GM23338 (cell line): ENCODE measurements around the gene SMTNL1. TPM values are rescaled to one million over a fixed set of nuclear protein-coding genes. Genes with fewer than 3 reads are reported as not detected.

Source experiments
- ATAC-seq: fragments of 200-7000 bp; cut with Tn5 transposase; 3 replicates; pipeline ENCODE4 v1.9.1; 2020
- DNase-seq: peaks from one replicate; pipeline ENCODE4 v3.0.0-alpha.2; 2015; ENCODE audit warnings: low spot score
- H2AFZ ChIP-seq: fragments of 200-600 bp; sonication (generic); 2 replicates; pipeline ENCODE4 v1.8.0; 2016; ENCODE audit warnings: antibody characterized with exemption, mild to moderate bottlenecking, moderate library complexity
- H3F3A ChIP-seq: fragments of 200-600 bp; sonication (generic); replicated peaks from 2 replicates; pipeline ENCODE4 v1.8.0; 2017; ENCODE audit warnings: antibody characterized with exemption, mixed run types, low read depth
- H3K27ac ChIP-seq: fragments of 200-600 bp; sonication (generic); 2 replicates; pipeline ENCODE4 v1.6.1; 2016; ENCODE audit warnings: low read depth
- H3K27me3 ChIP-seq: fragments of 200-600 bp; sonication (generic); 2 replicates; pipeline ENCODE4 v1.8.0; 2016; ENCODE audit warnings: mild to moderate bottlenecking, mixed run types, moderate library complexity; ENCODE audit not compliant: insufficient read depth
- H3K36me3 ChIP-seq: fragments of 200-600 bp; sonication (generic); 2 replicates; pipeline ENCODE4 v1.8.0; 2016; ENCODE audit warnings: mild to moderate bottlenecking; ENCODE audit not compliant: insufficient read depth
- H3K4me1 ChIP-seq: fragments of 200-600 bp; sonication (generic); 2 replicates; pipeline ENCODE4 v1.8.0; 2016; ENCODE audit warnings: mild to moderate bottlenecking, moderate library complexity; ENCODE audit not compliant: insufficient read depth
- H3K4me2 ChIP-seq: fragments of 200-600 bp; sonication (generic); 2 replicates; pipeline ENCODE4 v1.7.1; 2017; ENCODE audit warnings: mixed run types
- H3K4me3 ChIP-seq: fragments of 200-600 bp; sonication (generic); 2 replicates; pipeline ENCODE4 v1.6.1; 2016; ENCODE audit warnings: mixed run types
- H3K79me2 ChIP-seq: fragments of 200-600 bp; sonication (generic); replicated peaks from 2 replicates; pipeline ENCODE4 v1.8.0; 2017; ENCODE audit warnings: mild to moderate bottlenecking; ENCODE audit not compliant: insufficient read depth
- H3K9me2 ChIP-seq: fragments of 200-600 bp; sonication (generic); 2 replicates; pipeline ENCODE4 v1.8.0; 2017; ENCODE audit not compliant: insufficient read depth
- H4K20me1 ChIP-seq: fragments of 200-600 bp; sonication (generic); replicated peaks from 2 replicates; pipeline ENCODE4 v1.8.0; 2017; ENCODE audit warnings: mild to moderate bottlenecking; ENCODE audit not compliant: insufficient read depth
- H3K27ac Mint-ChIP-seq: 2 replicates; pipeline ENCODE4 v1.8.0; 2020; ENCODE audit warnings: inconsistent platforms, mild to moderate bottlenecking, moderate library complexity, mixed read lengths
- H3K27me3 Mint-ChIP-seq: 3 replicates; pipeline ENCODE4 v1.8.0; 2022; ENCODE audit warnings: low read depth, mild to moderate bottlenecking, moderate library complexity, mixed read lengths, inconsistent platforms; ENCODE audit not compliant: insufficient read depth, poor library complexity
- H3K36me3 Mint-ChIP-seq: 3 replicates; pipeline ENCODE4 v1.8.0; 2021; ENCODE audit warnings: low read depth, mild to moderate bottlenecking, inconsistent platforms, moderate library complexity, mixed read lengths
- H3K4me1 Mint-ChIP-seq: 3 replicates; pipeline ENCODE4 v1.8.0; 2020; ENCODE audit warnings: mild to moderate bottlenecking, inconsistent platforms, mixed read lengths
- H3K4me3 Mint-ChIP-seq: 3 replicates; pipeline ENCODE4 v1.8.0; 2021; ENCODE audit warnings: moderate library complexity, mild to moderate bottlenecking, inconsistent platforms, mixed read lengths
- H3K9me3 Mint-ChIP-seq: 3 replicates; pipeline ENCODE4 v1.8.0; 2020; ENCODE audit warnings: moderate library complexity, mild to moderate bottlenecking, inconsistent platforms, mixed read lengths
- CREB1 ChIP-seq: fragments of 250-450 bp; sonication (Bioruptor Pico); IDR thresholded peaks from 2 replicates; pipeline ENCODE4 v1.5.0; 2020; ENCODE audit warnings: low read depth, mild to moderate bottlenecking, moderate library complexity
- EZH2 ChIP-seq: fragments of 200-600 bp; sonication (generic); IDR thresholded peaks from one replicate; pipeline ENCODE4 v1.8.0; 2017; ENCODE audit warnings: antibody characterized with exemption, mild to moderate bottlenecking, low read depth; ENCODE audit not compliant: unreplicated experiment
- EZH2phosphoT487 ChIP-seq: fragments of 200-600 bp; sonication (generic); IDR thresholded peaks from one replicate; pipeline ENCODE4 v1.8.1; 2018; ENCODE audit warnings: antibody characterized with exemption; ENCODE audit not compliant: unreplicated experiment
- JUNB ChIP-seq: IDR thresholded peaks from one replicate; pipeline ENCODE4 v1.6.1; 2016; ENCODE audit warnings: antibody characterized with exemption; ENCODE audit not compliant: unreplicated experiment
- NANOG ChIP-seq: IDR thresholded peaks from 2 replicates; pipeline ENCODE4 v1.6.1; 2016; ENCODE audit warnings: antibody characterized with exemption, borderline replicate concordance
- POLR2AphosphoS5 ChIP-seq: IDR thresholded peaks from 2 replicates; pipeline ENCODE4 v1.6.1; 2016; ENCODE audit warnings: antibody characterized with exemption, low read depth
- STAT1 ChIP-seq: IDR thresholded peaks from one replicate; pipeline ENCODE4 v1.6.1; 2016; ENCODE audit warnings: antibody characterized with exemption; ENCODE audit not compliant: unreplicated experiment
- ZNF114 ChIP-seq: fragments of 250-450 bp; sonication (Bioruptor Pico); IDR thresholded peaks from 2 replicates; pipeline ENCODE4 v1.5.0; 2020; ENCODE audit warnings: mild to moderate bottlenecking, moderate library complexity
- ZNF331 ChIP-seq: fragments of 250-450 bp; sonication (Bioruptor Pico); IDR thresholded peaks from 2 replicates; pipeline ENCODE4 v1.5.0; 2020; ENCODE audit warnings: low read depth, mild to moderate bottlenecking, moderate library complexity
- polyA plus RNA-seq: library from polyadenylated mRNA; unstranded; fragments of >200 nt; fragmentation: Nextera tagmentation; extraction: Ambion mirVana; gene quantifications from 2 replicates; pipeline ENCODE4 v1.2.1, GENCODE V29; 2016
- total RNA-seq: library from RNA; depleted of rRNA; stranded (reverse); fragments of >200 nt; shearing (Covaris generic); gene quantifications from 2 replicates; pipeline ENCODE4 v1.2.3, GENCODE V29; 2014
- TF ChIP-seq, protein P1 (sequence below): IDR thresholded peaks from 2 replicates; pipeline ENCODE4 v1.6.1; 2016; ENCODE audit warnings: antibody characterized with exemption
- TF ChIP-seq, protein P2 (sequence below): fragments of 250-450 bp; sonication (Bioruptor Pico); IDR thresholded peaks from 2 replicates; pipeline ENCODE4 v1.5.0; 2020; ENCODE audit warnings: mild to moderate bottlenecking, moderate library complexity
- TF ChIP-seq, protein P3 (sequence below): IDR thresholded peaks from one replicate; pipeline ENCODE4 v1.6.1; 2018; ENCODE audit warnings: antibody characterized with exemption; ENCODE audit not compliant: unreplicated experiment
- TF ChIP-seq, protein P4 (sequence below), 2 experiments: fragments of 200-600 bp in 1 of 2; sonication (generic) in 1 of 2; conservative IDR thresholded peaks; 2 replicates each; pipeline versions ENCODE4 v1.5.1 to v1.6.1; 2016 to 2017; ENCODE audit warnings: antibody characterized with exemption in 2 of 2, low read depth in 2 of 2, mild to moderate bottlenecking in 2 of 2, moderate library complexity in 1 of 2

SMTNL1 gene
- total and polyA plus RNA-seq, 2 experiments from 2014 or later: 0.31 to 0.70 TPM

DNA sequence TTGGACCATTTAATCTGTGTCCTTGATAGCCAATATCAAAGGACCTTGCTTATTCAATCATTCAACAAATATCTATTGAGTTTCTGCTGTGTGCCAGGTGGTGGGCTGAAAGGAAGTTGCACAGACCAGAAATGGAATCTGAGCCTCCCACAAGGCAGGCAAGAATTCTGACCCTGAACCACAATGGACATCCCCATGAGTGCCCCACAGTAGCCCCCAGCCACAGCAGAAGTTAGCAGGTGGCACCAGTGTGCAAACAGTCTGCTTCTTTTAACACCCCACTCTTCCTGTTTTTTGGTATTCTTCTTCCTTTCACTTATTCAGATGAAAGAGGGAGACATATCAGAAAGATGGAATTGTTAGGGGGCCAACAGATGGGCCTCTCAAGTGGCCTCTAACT lies 47.9 kb downstream of the SMTNL1 start:
- no peaks in the 10 kb centered on the region for H3K79me2 ChIP-seq
- no peak overlapping the region for H3K4me2 ChIP-seq
- Mint-ChIP-seq H3K36me3 (no peaks in the 10 kb centered on the region), H3K4me1 (peaks cover 9% of the 10 kb centered on the region), H3K4me3 (no peak overlapping the region), H3K27ac (no peak overlapping the region), H3K27me3 (peaks cover 4% of the 10 kb centered on the region), H3K9me3 (peaks cover 3% of the 10 kb centered on the region; the same call in 1 of the 3 replicates)
- no peak for ATAC-seq
- H2AFZ ChIP-seq: no peak overlapping the region
- DNase-seq: no peak
- H3K36me3 ChIP-seq: no peaks in the 10 kb centered on the region
- H3K4me1 ChIP-seq: 0 out of 2 replicates have a peak, but pooled peaks cover 6% of the 10 kb centered on the region
- no peaks in the 10 kb centered on the region for H3F3A ChIP-seq
- H3K4me3 ChIP-seq: no peak overlapping the region
- H4K20me1 ChIP-seq: no peaks in the 10 kb centered on the region
- TF ChIP-seq ZNF331 (CRISPR knock-in tag): no peak
- no peak for TF ChIP-seq POLR2AphosphoS5
- TF ChIP-seq EZH2phosphoT487: no peak
- TF ChIP-seq ZNF114: no peak
- no peak for TF ChIP-seq JUNB
- no peak for TF ChIP-seq CREB1 (CRISPR knock-in tag)
- TF ChIP-seq EZH2: no peak
- TF ChIP-seq, protein P1, sequence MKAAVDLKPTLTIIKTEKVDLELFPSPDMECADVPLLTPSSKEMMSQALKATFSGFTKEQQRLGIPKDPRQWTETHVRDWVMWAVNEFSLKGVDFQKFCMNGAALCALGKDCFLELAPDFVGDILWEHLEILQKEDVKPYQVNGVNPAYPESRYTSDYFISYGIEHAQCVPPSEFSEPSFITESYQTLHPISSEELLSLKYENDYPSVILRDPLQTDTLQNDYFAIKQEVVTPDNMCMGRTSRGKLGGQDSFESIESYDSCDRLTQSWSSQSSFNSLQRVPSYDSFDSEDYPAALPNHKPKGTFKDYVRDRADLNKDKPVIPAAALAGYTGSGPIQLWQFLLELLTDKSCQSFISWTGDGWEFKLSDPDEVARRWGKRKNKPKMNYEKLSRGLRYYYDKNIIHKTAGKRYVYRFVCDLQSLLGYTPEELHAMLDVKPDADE: no peak
- TF ChIP-seq, protein P2, sequence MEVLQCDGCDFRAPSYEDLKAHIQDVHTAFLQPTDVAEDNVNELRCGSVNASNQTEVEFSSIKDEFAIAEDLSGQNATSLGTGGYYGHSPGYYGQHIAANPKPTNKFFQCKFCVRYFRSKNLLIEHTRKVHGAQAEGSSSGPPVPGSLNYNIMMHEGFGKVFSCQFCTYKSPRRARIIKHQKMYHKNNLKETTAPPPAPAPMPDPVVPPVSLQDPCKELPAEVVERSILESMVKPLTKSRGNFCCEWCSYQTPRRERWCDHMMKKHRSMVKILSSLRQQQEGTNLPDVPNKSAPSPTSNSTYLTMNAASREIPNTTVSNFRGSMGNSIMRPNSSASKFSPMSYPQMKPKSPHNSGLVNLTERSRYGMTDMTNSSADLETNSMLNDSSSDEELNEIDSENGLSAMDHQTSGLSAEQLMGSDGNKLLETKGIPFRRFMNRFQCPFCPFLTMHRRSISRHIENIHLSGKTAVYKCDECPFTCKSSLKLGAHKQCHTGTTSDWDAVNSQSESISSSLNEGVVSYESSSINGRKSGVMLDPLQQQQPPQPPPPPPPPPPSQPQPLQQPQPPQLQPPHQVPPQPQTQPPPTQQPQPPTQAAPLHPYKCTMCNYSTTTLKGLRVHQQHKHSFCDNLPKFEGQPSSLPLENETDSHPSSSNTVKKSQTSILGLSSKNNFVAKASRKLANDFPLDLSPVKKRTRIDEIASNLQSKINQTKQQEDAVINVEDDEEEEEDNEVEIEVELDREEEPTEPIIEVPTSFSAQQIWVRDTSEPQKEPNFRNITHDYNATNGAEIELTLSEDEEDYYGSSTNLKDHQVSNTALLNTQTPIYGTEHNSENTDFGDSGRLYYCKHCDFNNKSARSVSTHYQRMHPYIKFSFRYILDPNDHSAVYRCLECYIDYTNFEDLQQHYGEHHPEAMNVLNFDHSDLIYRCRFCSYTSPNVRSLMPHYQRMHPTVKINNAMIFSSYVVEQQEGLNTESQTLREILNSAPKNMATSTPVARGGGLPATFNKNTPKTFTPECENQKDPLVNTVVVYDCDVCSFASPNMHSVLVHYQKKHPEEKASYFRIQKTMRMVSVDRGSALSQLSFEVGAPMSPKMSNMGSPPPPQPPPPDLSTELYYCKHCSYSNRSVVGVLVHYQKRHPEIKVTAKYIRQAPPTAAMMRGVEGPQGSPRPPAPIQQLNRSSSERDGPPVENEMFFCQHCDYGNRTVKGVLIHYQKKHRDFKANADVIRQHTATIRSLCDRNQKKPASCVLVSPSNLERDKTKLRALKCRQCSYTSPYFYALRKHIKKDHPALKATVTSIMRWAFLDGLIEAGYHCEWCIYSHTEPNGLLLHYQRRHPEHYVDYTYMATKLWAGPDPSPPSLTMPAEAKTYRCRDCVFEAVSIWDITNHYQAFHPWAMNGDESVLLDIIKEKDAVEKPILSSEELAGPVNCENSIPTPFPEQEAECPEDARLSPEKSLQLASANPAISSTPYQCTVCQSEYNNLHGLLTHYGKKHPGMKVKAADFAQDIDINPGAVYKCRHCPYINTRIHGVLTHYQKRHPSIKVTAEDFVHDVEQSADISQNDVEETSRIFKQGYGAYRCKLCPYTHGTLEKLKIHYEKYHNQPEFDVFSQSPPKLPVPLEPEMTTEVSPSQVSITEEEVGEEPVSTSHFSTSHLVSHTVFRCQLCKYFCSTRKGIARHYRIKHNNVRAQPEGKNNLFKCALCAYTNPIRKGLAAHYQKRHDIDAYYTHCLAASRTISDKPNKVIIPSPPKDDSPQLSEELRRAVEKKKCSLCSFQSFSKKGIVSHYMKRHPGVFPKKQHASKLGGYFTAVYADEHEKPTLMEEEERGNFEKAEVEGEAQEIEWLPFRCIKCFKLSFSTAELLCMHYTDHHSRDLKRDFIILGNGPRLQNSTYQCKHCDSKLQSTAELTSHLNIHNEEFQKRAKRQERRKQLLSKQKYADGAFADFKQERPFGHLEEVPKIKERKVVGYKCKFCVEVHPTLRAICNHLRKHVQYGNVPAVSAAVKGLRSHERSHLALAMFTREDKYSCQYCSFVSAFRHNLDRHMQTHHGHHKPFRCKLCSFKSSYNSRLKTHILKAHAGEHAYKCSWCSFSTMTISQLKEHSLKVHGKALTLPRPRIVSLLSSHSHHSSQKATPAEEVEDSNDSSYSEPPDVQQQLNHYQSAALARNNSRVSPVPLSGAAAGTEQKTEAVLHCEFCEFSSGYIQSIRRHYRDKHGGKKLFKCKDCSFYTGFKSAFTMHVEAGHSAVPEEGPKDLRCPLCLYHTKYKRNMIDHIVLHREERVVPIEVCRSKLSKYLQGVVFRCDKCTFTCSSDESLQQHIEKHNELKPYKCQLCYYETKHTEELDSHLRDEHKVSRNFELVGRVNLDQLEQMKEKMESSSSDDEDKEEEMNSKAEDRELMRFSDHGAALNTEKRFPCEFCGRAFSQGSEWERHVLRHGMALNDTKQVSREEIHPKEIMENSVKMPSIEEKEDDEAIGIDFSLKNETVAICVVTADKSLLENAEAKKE (CRISPR knock-in tag): no peak
- TF ChIP-seq, protein P3, sequence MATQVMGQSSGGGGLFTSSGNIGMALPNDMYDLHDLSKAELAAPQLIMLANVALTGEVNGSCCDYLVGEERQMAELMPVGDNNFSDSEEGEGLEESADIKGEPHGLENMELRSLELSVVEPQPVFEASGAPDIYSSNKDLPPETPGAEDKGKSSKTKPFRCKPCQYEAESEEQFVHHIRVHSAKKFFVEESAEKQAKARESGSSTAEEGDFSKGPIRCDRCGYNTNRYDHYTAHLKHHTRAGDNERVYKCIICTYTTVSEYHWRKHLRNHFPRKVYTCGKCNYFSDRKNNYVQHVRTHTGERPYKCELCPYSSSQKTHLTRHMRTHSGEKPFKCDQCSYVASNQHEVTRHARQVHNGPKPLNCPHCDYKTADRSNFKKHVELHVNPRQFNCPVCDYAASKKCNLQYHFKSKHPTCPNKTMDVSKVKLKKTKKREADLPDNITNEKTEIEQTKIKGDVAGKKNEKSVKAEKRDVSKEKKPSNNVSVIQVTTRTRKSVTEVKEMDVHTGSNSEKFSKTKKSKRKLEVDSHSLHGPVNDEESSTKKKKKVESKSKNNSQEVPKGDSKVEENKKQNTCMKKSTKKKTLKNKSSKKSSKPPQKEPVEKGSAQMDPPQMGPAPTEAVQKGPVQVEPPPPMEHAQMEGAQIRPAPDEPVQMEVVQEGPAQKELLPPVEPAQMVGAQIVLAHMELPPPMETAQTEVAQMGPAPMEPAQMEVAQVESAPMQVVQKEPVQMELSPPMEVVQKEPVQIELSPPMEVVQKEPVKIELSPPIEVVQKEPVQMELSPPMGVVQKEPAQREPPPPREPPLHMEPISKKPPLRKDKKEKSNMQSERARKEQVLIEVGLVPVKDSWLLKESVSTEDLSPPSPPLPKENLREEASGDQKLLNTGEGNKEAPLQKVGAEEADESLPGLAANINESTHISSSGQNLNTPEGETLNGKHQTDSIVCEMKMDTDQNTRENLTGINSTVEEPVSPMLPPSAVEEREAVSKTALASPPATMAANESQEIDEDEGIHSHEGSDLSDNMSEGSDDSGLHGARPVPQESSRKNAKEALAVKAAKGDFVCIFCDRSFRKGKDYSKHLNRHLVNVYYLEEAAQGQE: no peak
- TF ChIP-seq NANOG: no peak
- TF ChIP-seq, protein P4, sequence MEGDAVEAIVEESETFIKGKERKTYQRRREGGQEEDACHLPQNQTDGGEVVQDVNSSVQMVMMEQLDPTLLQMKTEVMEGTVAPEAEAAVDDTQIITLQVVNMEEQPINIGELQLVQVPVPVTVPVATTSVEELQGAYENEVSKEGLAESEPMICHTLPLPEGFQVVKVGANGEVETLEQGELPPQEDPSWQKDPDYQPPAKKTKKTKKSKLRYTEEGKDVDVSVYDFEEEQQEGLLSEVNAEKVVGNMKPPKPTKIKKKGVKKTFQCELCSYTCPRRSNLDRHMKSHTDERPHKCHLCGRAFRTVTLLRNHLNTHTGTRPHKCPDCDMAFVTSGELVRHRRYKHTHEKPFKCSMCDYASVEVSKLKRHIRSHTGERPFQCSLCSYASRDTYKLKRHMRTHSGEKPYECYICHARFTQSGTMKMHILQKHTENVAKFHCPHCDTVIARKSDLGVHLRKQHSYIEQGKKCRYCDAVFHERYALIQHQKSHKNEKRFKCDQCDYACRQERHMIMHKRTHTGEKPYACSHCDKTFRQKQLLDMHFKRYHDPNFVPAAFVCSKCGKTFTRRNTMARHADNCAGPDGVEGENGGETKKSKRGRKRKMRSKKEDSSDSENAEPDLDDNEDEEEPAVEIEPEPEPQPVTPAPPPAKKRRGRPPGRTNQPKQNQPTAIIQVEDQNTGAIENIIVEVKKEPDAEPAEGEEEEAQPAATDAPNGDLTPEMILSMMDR (conservative IDR thresholded peaks at IDR 0.05; ENCODE audit: low read depth in 2 of 2): no peak
- TF ChIP-seq STAT1: no peak
- H3K9me2 ChIP-seq: no peaks in the 10 kb centered on the region
- no peaks in the 10 kb centered on the region for H3K27me3 ChIP-seq
- no peak overlapping the region for H3K27ac ChIP-seq
